Stimulated activated CD4-positive, alpha-beta T cell treated with anti-CD3 and anti-CD28 coated beads, Interleukin-4, amount 100 ng/mL, for 48 hours (primary cell): ENCODE measurements around the gene AMBRA1.

Source experiments
- DNase-seq, 2 donors: peaks; one replicate each; pipeline ENCODE4 v3.0.0-alpha.2; 2020; ENCODE audit warnings: low read depth in 2 of 2

Gene AMBRA1

DNA sequence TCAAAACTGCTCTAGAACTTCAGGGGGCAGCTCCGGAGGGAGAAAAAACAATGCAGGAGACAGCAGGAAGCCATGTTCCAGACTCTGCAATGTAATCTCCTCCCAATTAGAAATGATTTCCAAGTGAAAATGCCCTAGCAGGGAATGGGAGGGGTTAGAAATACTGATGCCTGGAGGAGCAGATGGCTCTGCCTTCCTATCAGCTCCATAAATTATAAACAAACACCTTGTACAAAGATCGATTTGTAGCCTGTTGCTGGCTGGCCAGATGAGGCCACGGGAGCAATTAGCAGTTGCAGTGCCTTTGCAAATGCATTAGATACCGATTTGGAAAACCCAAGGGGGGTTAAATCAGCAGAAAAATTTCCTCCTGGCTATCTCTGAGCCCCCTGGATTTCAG is 155.6 kb downstream of the AMBRA1 start:
- no peak for DNase-seq

- no peak for DNase-seq
Observed at GRCh38 chr11:46437122-46437689, 156.6 kb downstream of the AMBRA1 start.

GRCh38 chr11:46436113-46436512 is 157.7 kb downstream of the AMBRA1 start:
- no peak for DNase-seq

DNA sequence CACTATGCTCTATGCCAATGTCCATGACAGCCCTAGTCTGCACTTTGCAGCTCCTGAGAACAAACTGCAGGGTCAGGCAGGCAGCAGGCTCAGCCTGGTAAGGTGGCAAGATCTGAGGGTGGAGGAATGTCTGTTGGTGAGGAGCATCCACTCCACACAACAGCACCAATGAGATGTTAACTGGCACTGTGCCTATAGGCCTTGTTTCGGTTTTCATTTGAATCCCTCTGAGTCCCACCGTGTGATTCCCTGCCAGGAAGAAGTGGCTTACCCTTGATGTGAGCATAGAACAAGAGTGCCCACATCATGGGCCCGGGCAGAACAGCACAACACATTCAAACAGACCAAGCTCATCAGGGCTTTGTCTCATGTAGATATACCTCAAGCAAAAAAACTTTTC is 158.1 kb downstream of the AMBRA1 start:
- DNase-seq = no peak

- no peak for DNase-seq
Observed at GRCh38 chr11:46431211-46431610, 162.6 kb downstream of the AMBRA1 start.

GRCh38 chr11:46429717-46430116 is 164.1 kb downstream of the AMBRA1 start:
- DNase-seq = no peak

DNA sequence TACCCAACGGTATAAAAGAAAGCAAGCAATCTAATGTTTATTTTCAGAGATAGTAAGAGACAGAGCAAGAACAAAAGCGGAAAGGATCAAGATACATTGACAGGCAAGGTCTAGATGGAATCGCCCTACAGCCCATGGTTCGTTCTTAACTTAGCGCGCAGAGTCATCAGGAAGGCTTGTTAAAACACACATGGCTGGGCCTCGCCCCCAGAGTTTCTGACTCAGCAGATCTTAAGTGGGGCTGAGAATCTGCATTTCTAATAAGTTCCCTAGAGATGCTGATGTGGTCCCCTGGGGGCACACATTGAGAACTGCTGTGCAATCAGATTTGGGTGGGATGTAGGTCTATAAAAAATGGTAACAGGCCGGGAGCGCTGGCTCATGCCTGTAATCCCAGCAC is 166.5 kb downstream of the AMBRA1 start:
- no peak for DNase-seq

DNA sequence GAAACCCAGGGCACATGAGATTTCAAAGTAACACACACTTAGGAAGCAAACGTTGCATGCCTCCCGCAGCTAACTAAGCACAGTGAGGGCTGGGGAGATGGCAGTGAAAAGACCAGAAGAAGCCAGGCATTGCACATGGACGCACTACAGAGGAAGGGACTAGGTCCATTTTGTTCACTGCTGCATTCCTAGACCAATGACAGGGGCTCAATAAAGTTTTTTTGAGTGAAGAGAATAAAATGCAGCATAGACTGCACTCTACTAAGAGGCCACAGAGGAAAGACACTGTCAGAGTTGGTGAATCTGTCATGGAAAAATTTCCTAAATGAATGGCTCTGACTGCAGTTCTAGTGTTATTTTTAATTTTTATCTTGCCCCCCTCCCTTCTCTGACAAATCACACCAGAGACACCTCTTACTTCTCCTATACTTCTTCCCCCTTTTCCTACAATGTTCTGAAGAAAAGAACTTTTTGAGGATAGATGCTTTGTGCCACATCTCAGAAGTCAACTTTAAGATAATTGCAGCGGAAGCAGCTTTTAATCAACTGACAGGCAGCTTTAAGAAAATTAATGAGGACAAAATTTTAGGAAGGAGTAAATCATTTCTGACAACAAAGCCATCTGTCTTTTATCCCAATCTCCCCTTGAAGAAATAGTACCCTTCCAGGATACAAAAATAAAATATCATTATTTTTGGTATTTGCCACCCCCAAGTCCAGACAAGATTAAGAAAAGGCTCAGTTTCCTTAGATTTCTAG is 167.4 kb downstream of the AMBRA1 start:
- no peak for DNase-seq

- no peak for DNase-seq
Observed at GRCh38 chr11:46422588-46422987, 171.2 kb downstream of the AMBRA1 start.

DNA sequence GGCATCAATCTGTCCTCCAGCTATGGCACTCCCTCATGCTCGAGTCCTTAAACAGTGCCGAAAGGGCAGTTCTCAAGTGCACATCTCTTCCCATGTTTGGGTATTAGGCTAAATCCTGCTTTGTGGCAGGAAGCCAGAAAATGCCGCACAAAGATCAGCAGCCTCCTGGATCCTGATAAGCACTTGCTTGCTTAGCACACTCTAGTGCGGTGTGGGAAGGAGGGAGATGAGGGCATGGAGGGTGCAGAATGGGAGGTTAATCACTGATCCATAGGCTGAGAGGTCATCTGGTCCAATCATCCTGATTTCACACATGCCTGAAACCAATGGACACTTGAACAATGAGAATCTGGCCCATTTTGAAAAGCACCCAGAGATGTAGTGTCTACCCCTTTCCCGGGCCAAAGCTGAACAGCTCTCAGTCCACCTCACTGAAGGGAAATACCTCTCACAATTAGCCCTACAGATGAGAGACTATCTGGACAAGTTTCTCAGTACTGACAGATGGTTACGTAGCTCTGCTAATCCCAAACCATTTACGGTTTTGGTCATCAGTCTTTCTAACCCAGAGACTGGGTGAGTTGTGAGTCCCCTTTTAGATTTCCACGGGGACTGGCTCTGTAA is 172.5 kb downstream of the AMBRA1 start:
- no peak for DNase-seq

GRCh38 chr11:46420513-46420912 is 173.3 kb downstream of the AMBRA1 start:
- DNase-seq = no peak

- DNase-seq = no peak
Observed at GRCh38 chr11:46418751-46419150, 175.1 kb downstream of the AMBRA1 start.

GRCh38 chr11:46417711-46418110 is 176.1 kb downstream of the AMBRA1 start:
- DNase-seq = no peak

GRCh38 chr11:46414879-46415278 is 178.9 kb downstream of the AMBRA1 start:
- DNase-seq = no peak

- no peak for DNase-seq
Observed at GRCh38 chr11:46414466-46414796, 179.4 kb downstream of the AMBRA1 start.

- no peak for DNase-seq
Observed at GRCh38 chr11:46413760-46414465, 179.9 kb downstream of the AMBRA1 start.

DNA sequence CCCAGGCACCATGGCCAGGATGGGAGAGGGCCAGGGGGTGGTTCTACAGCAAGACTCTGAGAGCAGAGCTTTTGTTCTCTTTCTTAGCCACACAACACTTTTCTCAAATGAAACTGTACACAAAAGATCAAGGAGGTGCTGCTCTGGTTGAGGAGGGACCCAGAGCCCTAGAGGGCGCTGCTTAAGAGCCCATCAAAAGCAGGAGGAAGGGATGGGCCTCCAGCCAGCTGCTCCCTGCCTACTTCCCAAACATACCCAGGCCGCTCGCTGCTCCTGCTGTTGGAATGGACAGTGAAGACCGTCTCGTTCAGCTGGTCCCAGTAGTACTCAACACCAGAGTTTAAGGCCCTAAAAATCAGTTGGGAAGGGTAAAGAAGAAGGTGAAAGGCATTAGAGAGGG is 183.8 kb downstream of the AMBRA1 start:
- DNase-seq = no peak

- no peak for DNase-seq
Observed at GRCh38 chr11:46408407-46408986, 185.3 kb downstream of the AMBRA1 start.

GRCh38 chr11:46407635-46408034 is 186.2 kb downstream of the AMBRA1 start:
- no peak for DNase-seq

- DNase-seq = no peak
Observed at GRCh38 chr11:46404476-46405017, 189.3 kb downstream of the AMBRA1 start.

DNA sequence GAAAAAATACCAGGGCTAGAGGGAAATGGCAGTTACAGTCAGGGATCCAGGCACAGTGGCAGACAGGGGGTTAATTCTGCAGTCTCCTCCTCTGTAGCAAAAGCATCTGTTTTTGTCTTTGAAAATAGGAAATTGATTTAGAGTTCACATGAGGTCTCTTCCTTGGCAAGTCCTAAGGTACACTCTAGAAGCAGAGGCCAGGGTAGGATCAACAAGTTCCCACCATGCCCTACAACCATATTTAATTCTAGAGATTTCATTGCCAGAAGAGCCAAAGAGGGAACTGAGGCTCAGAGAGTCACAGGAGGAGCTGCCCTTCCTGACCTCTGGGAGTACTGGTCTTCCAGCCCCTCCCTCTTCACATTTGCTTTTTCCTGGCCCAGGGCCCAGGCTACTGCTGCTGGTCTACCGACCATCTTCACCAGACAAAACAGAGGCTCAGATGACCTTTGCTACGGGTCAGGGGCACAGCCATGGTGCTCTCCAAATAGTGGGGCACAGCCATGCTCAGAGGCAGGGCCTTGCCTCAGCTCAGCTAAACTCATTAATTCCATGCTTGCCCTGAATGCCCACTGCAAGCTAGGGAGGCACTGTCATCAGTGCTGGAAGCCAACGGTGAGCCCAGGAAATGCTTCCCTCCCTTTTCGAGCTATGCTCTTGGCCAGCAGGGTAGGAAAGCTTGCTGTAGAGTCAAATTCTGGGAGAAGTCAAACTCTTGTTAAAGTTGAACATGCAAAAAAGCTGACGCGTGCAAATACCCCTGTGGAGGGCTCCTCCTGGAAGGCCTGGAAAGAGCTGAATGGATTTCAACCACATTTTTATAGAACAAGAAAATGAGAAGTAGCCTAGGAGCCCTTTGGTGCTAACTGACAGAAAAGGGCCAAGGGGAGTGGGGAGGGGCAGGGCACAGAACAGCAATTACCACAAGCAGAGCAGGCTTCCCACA is 190.6 kb downstream of the AMBRA1 start:
- DNase-seq = no peak
